Skeletal muscle tissue (tissue), 4 donors: ENCODE data around the gene UBAP1. TPM values are rescaled to one million over a fixed set of nuclear protein-coding genes. Genes with fewer than 3 reads are reported as not detected.
"Not testable (repeated sequence)": the region's sequence is repeated elsewhere in the genome, so short reads cannot be mapped to it uniquely, and the experiment has no call there.

Experiments used
- H3K27ac ChIP-seq: one replicate; pipeline ENCODE4 v1.7.0; 2013; ENCODE audit warnings: mild to moderate bottlenecking, low read depth, low read length, inconsistent platforms
- H3K27me3 ChIP-seq, 3 donors: one replicate each; pipeline ENCODE4 v1.7.0; 2013; ENCODE audit warnings: low read length in 3 of 3; ENCODE audit not compliant: control insufficient read depth in 3 of 3, insufficient read depth in 3 of 3
- H3K36me3 ChIP-seq, 3 donors: one replicate each; pipeline ENCODE4 v1.7.0; 2013; ENCODE audit warnings: low read length in 3 of 3; ENCODE audit not compliant: control insufficient read depth in 3 of 3, insufficient read depth in 3 of 3
- H3K4me1 ChIP-seq, 3 donors: one replicate each; pipeline ENCODE4 v1.7.0; 2013; ENCODE audit warnings: low read length in 3 of 3, mild to moderate bottlenecking in 3 of 3; ENCODE audit not compliant: control insufficient read depth in 3 of 3, insufficient read depth in 3 of 3
- H3K4me3 ChIP-seq, 3 donors: one replicate each; pipeline ENCODE4 v1.7.0; 2013; ENCODE audit warnings: low read length in 3 of 3
- H3K9ac ChIP-seq, 3 donors: one replicate each; pipeline ENCODE4 v1.7.0; 2013; ENCODE audit warnings: low read length in 3 of 3, mild to moderate bottlenecking in 3 of 3, moderate library complexity in 2 of 3, low read depth in 1 of 3
- H3K9me3 ChIP-seq, 3 donors: one replicate each; pipeline ENCODE4 v1.7.0; 2013; ENCODE audit warnings: low read length in 3 of 3; ENCODE audit not compliant: control insufficient read depth in 3 of 3
- total RNA-seq: library from RNA; depleted of rRNA; stranded (reverse); fragments of >200 nt; gene quantifications from one replicate; pipeline ENCODE4 v1.2.3, GENCODE V29; 2014
- donor health status: Osteomylitis.

The UBAP1 gene
- total RNA-seq, 1 donor from 2014 or later: 21.4 TPM

DNA sequence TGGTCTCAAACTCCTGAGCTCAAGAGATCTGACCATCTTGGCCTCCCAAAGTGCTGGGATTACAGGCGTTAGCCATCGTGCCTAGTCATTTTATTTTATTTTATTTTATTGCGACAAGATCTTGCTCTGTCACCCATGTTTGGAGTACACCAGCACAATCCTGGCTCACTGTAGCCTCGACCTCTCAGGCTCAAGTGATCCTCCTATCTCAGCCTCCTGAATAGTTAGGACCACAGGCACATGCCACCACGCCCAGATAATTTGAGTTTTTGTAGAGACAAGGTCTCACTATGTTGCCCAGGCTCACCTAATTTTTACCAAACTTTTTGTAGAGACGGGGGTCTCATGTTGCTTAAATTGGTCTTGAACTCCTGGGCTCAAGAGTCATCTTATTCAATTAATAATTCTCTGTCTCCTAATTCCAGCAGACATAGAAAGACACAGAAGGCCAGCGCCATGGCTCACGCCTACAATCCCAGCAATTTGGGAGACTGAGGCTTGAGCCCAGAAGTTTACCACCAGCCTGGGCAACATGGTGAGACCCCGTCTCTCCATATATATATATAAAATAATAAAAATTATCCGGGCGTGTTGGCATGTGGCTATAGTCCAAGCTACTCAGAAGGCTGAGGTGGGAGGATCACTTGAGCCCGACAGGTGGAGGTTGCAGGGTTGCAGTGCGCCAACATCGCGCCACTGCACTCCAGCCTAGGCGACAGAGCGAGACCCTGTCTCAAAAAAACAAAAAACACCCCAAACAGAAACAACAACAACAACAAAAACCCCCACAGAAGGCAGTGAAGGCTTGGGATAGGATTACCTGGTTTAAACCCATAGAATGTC is 1.0 kb upstream of the UBAP1 start:
- Histone ChIP-seq H3K4me3 (peak overlapping the region; percentile 90 to 99 (median 93)), H3K36me3 (no peaks in the 10 kb centered on the region), H3K27ac (peak overlapping the region; percentile 95), H3K9ac (peak overlapping the region; percentile 94 to 98 (median 95)), H3K9me3 (no peaks in the 10 kb centered on the region), H3K27me3 (no peaks in the 10 kb centered on the region), H3K4me1 (peaks cover 4 to 7% (median 6%) of the 10 kb centered on the region in 3 donors)

DNA sequence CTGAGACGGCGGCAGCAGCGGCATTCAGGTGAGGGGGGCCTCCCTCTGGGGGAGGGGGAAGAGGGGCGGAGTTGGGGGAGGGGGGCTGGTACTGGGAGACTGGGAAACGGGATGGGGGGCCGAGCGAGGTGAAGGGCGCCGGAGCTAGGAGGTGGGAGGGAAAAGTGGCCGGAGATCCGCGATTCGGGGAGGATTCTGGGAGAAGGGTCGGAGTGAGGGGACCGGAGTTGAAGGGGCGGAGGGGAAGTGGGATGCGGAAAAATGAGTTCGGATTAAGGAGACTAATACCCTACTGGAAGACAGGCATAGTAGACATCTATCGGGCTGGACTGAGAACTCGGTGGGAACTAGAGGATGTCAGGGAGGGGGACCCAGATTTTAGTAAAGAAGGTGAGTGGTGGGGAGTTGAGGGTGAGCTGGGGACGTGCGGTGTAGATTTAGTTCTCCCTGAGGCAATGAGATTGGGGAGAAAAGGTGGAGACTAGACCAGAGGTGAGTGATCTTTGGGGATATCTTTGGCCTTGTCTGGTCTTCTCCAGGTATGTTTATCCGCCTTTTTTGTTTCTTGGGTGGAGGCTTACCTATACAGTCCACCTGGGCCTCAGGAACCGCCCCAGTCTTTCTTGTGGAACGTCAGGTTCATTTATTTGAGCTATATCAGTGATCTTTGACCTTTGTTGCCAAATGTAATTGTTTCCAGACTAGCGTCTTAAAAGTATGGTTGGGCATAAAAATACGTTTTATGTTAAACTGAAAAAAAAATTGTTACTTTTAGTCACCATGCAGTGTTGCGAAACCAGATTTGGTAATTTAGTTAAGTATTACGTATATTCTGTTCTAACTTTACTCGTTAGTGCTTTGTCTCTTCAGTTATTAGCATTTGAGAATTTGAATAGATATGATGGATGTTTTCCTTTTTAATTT is 632 bp downstream of the UBAP1 start:
- H3K27ac ChIP-seq: peak overlapping the region; percentile 95
- H3K4me1 ChIP-seq: peaks cover 4 to 7% (median 6%) of the 10 kb centered on the region in 3 donors
- peaks cover 0 to 2% (median 0%) of the 10 kb centered on the region in 3 donors for H3K36me3 ChIP-seq
- H3K9ac ChIP-seq: peak overlapping the region; percentile 94 to 98 (median 95)
- no peaks in the 10 kb centered on the region for H3K9me3 ChIP-seq
- no peaks in the 10 kb centered on the region for H3K27me3 ChIP-seq
- H3K4me3 ChIP-seq: peak overlapping the region; percentile 90 to 99 (median 93)

- H3K9ac ChIP-seq: peak overlapping the region in 2 of 3 donors; percentile 5 to 19
Measured at GRCh38 chr9:34185778-34186551, 7.1 kb downstream of the UBAP1 start.

GRCh38 chr9:34187891-34188240 is 9.0 kb downstream of the UBAP1 start:
- H3K9ac ChIP-seq: no peak overlapping the region
- H3K27me3 ChIP-seq: no peaks in the 10 kb centered on the region
- H3K4me1 ChIP-seq: peaks cover 14 to 24% (median 18%) of the 10 kb centered on the region in 3 donors
- no peak overlapping the region for H3K4me3 ChIP-seq
- H3K36me3 ChIP-seq: peaks cover 0 to 2% (median 0%) of the 10 kb centered on the region in 3 donors
- H3K9me3 ChIP-seq: no peaks in the 10 kb centered on the region
- no peak overlapping the region for H3K27ac ChIP-seq

More at GRCh38 chr9:34185778-34186551, 7.1 kb downstream of the UBAP1 start:
- H3K36me3 ChIP-seq: peaks cover 0 to 2% (median 0%) of the 10 kb centered on the region in 3 donors
- H3K4me1 ChIP-seq: peaks cover 8 to 20% (median 18%) of the 10 kb centered on the region in 3 donors
- no peaks in the 10 kb centered on the region for H3K9me3 ChIP-seq
- H3K4me3 ChIP-seq: peak overlapping the region in 1 of 3 donors; percentile 36
- no peaks in the 10 kb centered on the region for H3K27me3 ChIP-seq
- H3K27ac ChIP-seq: peak overlapping the region; percentile 81

- no peaks in the 10 kb centered on the region for H3K9me3 ChIP-seq
- H3K4me1 ChIP-seq: peaks cover 7 to 18% (median 11%) of the 10 kb centered on the region in 3 donors
- no peak overlapping the region for H3K9ac ChIP-seq
- no peak overlapping the region for H3K27ac ChIP-seq
- no peaks in the 10 kb centered on the region for H3K36me3 ChIP-seq
- H3K27me3 ChIP-seq: no peaks in the 10 kb centered on the region
- no peak overlapping the region for H3K4me3 ChIP-seq
Measured at GRCh38 chr9:34190996-34191892, 12.4 kb downstream of the UBAP1 start.

- no peak overlapping the region for H3K27ac ChIP-seq
- no peak overlapping the region for H3K9ac ChIP-seq
- H3K36me3 ChIP-seq: peaks cover 0 to 3% (median 2%) of the 10 kb centered on the region in 3 donors
- H3K27me3 ChIP-seq: no peaks in the 10 kb centered on the region
- H3K4me1 ChIP-seq: peaks cover 6 to 17% (median 7%) of the 10 kb centered on the region in 3 donors
- H3K4me3 ChIP-seq: no peak overlapping the region
- H3K9me3 ChIP-seq: no peaks in the 10 kb centered on the region
Measured at GRCh38 chr9:34195143-34195542, 16.3 kb downstream of the UBAP1 start.

DNA sequence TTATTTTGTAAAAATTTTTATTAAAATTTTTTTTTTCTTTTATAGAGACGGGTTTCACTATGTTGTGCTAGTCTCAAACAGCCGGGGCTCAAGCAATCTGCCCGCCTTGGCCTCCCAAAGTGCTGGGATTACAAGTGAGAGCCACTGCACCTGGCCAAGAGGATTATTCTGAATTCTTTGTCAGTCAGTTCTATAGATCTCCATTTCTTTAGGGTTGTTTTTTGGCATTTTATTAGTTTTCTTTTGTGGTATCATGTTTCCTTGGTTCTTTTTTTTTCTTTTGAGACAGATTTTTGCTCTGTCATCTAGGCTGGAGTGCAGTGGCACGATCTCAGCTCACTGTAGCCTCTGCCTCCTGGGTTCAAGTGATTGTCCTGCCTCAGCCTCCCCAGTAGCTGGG is 18.4 kb downstream of the UBAP1 start:
- not testable (repeated sequence) for H3K4me3 ChIP-seq, H3K36me3 ChIP-seq, H3K9me3 ChIP-seq, H3K27me3 ChIP-seq, H3K27ac ChIP-seq, H3K9ac ChIP-seq
- peaks cover 0 to 23% (median 6%) of the 10 kb centered on the region in 3 donors for H3K4me1 ChIP-seq

DNA sequence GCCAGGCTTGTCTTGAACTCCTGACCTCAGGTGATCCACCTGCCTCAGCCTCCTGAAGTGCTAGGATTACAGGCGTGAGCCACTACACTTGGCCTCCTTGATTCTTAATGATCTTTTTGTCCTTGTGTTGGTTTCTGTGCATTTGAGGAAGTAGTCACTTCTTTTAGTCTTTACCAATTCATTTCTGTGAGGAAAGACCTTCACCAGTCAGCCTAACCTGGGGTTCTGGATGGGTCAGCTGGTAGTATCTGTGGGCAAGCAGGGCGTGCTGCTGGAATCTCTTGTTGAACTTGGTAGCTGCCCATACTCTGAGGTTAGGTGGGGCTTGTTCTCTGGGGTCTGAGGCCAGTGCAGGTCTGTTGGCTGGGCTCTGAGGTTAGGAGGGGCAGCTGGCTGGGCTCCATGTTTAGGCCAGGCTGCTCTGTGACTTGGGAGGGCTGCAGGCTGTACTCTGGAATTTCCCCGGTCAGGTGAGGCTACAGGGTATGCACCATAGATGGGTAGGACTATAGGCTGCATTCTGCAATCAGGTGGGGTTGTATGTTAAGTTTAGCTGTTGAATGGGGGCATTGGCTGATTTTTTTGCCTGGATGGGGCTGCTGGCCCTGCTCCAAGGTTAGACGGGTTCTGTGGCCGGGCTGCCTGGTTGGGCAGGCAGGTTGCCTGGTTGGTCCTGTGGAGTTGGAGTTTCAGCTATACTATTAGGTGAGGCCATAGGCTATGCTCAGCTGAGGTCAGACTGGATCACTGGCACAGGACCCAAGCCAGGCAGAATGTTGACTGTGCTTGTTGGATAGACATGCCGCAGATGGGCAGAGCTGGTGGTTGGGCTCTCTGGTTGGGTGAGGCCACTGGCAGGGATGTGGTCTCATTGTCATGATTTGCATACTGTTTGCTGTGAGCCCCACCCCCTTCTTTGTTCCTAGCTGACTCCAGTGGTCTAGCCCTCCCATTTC is 19.2 kb downstream of the UBAP1 start:
- no peak overlapping the region for H3K27ac ChIP-seq

More for the DNA sequence above, 19.2 kb downstream of the UBAP1 start:
- H3K4me1 ChIP-seq: peaks cover under 1 to 24% (median 6%) of the 10 kb centered on the region in 3 donors
- peaks cover 2 to 6% (median 3%) of the 10 kb centered on the region in 3 donors for H3K36me3 ChIP-seq
- H3K4me3 ChIP-seq: no peak overlapping the region
- no peaks in the 10 kb centered on the region for H3K9me3 ChIP-seq
- no peak overlapping the region for H3K9ac ChIP-seq
- H3K27me3 ChIP-seq: no peaks in the 10 kb centered on the region
